HepG2 (cell line): ENCODE results near the gene LUZP1. TPM values are rescaled to one million over a fixed set of nuclear protein-coding genes. Genes with fewer than 3 reads are reported as not detected.

Experiments used
- ATAC-seq: fragments of 200-7000 bp; cut with Tn5 transposase; 3 replicates; pipeline ENCODE4 v1.9.1; 2020; ENCODE audit warnings: mild to moderate bottlenecking, moderate library complexity
- BruUV-seq: library from RNA; stranded (reverse); fragments of 400-500 nt; replicated peaks from 2 replicates; lab custom pipeline; 2021; lab: Mats Ljungman, UMichigan
- CTCF ChIA-PET: fragments of 300-600 bp; formaldehyde crosslinking; extraction: SDS; loops from one replicate; lab custom pipeline; 2021; ENCODE audit warnings: low total read pairs, inconsistent platforms, low intra/inter-chr PET ratio; lab: Yijun Ruan, JAX
- POLR2A ChIA-PET: fragments of 350-600 bp; sonication (Branson Sonifier 250); formaldehyde crosslinking; loops from one replicate; lab custom pipeline; 2020; ENCODE audit warnings: antibody characterized with exemption, inconsistent platforms; lab: Yijun Ruan, JAX
- DNase-seq: peaks from one replicate; pipeline ENCODE4 v3.0.0-alpha.2; 2015; ENCODE audit warnings: low spot score
- FAIRE-seq: peaks from 3 replicates; lab custom pipeline; 2011; peaks lifted over from hg19 to GRCh38; lab: Jason Lieb, UNC
- H2AFZ ChIP-seq: one replicate; pipeline ENCODE4 v1.6.1; 2011; ENCODE audit warnings: low read length, inconsistent platforms
- H3K27ac ChIP-seq: fragments of 300-600 bp; 3 replicates; pipeline ENCODE4 v1.8.0; 2011; ENCODE audit warnings: mixed run types, mild to moderate bottlenecking, mixed read lengths, low read length, inconsistent platforms; ENCODE audit not compliant: insufficient read depth; ENCODE audit errors: extremely low read length
- H3K27me3 ChIP-seq, 2 experiments: fragments of 200-600 bp in 1 of 2; 2 replicates in 1 of 2; 3 replicates in 1 of 2; pipeline versions ENCODE4 v1.6.0 to v1.8.0; 2011; ENCODE audit warnings: low read length in 2 of 2, mild to moderate bottlenecking in 2 of 2, moderate library complexity in 2 of 2, inconsistent platforms in 1 of 2; ENCODE audit not compliant: insufficient read depth in 2 of 2, control insufficient read depth in 1 of 2
- H3K36me3 ChIP-seq, 2 experiments: fragments of 200-600 bp in 1 of 2; replicated peaks in 1 of 2; 2 replicates in 1 of 2; 3 replicates in 1 of 2; pipeline versions ENCODE4 v1.5.1 to v1.8.0; 2011; ENCODE audit warnings: low read length in 2 of 2, inconsistent platforms in 1 of 2; ENCODE audit not compliant: insufficient read depth in 2 of 2, control insufficient read depth in 1 of 2
- H3K4me1 ChIP-seq: 2 replicates; pipeline ENCODE4 v1.5.1; 2012; ENCODE audit warnings: low read length, inconsistent platforms; ENCODE audit not compliant: insufficient read depth
- H3K4me2 ChIP-seq: 2 replicates; pipeline ENCODE4 v1.6.0; 2011; ENCODE audit warnings: low read depth, low read length, inconsistent platforms
- H3K4me3 ChIP-seq, 3 experiments: fragments of 200-600 bp in 1 of 3; sonication (generic), shearing (Covaris generic) in 1 of 3; replicated peaks in 1 of 3; 2 replicates each; pipeline ENCODE4 v1.5.1; 2011 to 2016; ENCODE audit warnings: low read length in 3 of 3, inconsistent platforms in 2 of 3, low read depth in 2 of 3, mild to moderate bottlenecking in 2 of 3, control low read depth in 1 of 3, mixed read lengths in 1 of 3; ENCODE audit not compliant: insufficient read depth in 1 of 3
- H3K79me2 ChIP-seq: one replicate; pipeline ENCODE4 v1.6.1; 2011; ENCODE audit warnings: low read length, inconsistent platforms; ENCODE audit not compliant: insufficient read depth
- H3K9ac ChIP-seq: 2 replicates; pipeline ENCODE4 v1.6.0; 2011; ENCODE audit warnings: mild to moderate bottlenecking, low read depth, low read length, inconsistent platforms; ENCODE audit not compliant: insufficient read depth
- H3K9me3 ChIP-seq: 2 replicates; pipeline ENCODE4 v1.5.1; 2012; ENCODE audit warnings: mild to moderate bottlenecking, low read length
- H4K20me1 ChIP-seq: 2 replicates; pipeline ENCODE4 v1.6.0; 2011; ENCODE audit warnings: inconsistent platforms, mild to moderate bottlenecking, low read length, moderate library complexity; ENCODE audit not compliant: insufficient read depth
- BRD4 ChIP-seq: sonication (generic); formaldehyde crosslinking; IDR thresholded peaks from 2 replicates; pipeline ENCODE4 v1.4.0; 2020; ENCODE audit warnings: missing genetic modification reagents
- CENPT ChIP-seq: sonication (generic); formaldehyde crosslinking; IDR thresholded peaks from 2 replicates; pipeline ENCODE4 v1.8.0; 2022; ENCODE audit warnings: low read depth, mild to moderate bottlenecking, moderate library complexity, missing genetic modification reagents
- FIP1L1 ChIP-seq: fragments of 200-400 bp; formaldehyde crosslinking; IDR thresholded peaks from 2 replicates; pipeline ENCODE4 v1.6.1; 2018; ENCODE audit warnings: low read depth, mild to moderate bottlenecking, low read length, moderate library complexity, borderline replicate concordance; ENCODE audit not compliant: insufficient read depth
- FOXA3 ChIP-seq: IDR thresholded peaks from 2 replicates; pipeline ENCODE4 v1.6.1; 2016; ENCODE audit warnings: missing genetic modification reagents, missing compliant biosample characterization
- GABPA ChIP-seq, 2 experiments: IDR thresholded peaks; 2 replicates each; pipeline ENCODE4 v1.6.1; 2011 to 2016; ENCODE audit warnings: low read depth in 2 of 2, low read length in 1 of 2, missing biosample characterization in 1 of 2, missing genetic modification characterization in 1 of 2
- SAP130 ChIP-seq: IDR thresholded peaks from 2 replicates; pipeline ENCODE4 v1.6.1; 2016; ENCODE audit warnings: low read depth
- STAG1 ChIP-seq: sonication (generic); formaldehyde crosslinking; IDR thresholded peaks from 2 replicates; pipeline ENCODE4 v1.4.0; 2020; ENCODE audit warnings: missing genetic modification reagents
- ZKSCAN1 ChIP-seq: fragments of 150-350 bp; IDR thresholded peaks from 2 replicates; pipeline ENCODE4 v1.6.1; 2014; ENCODE audit warnings: low read length
- ZNF761 ChIP-seq: sonication (generic); formaldehyde crosslinking; conservative IDR thresholded peaks from 2 replicates; pipeline ENCODE4 v1.4.0; 2020; ENCODE audit warnings: mild to moderate bottlenecking, missing genetic modification reagents
- ZNF788 ChIP-seq: sonication (generic); formaldehyde crosslinking; IDR thresholded peaks from 2 replicates; pipeline ENCODE4 v1.5.0; 2020; ENCODE audit warnings: mild to moderate bottlenecking, missing genetic modification reagents, borderline replicate concordance
- WGBS: methylation state at CpG from one replicate; pipeline ENCODE4 v1.1.6; 2017; ENCODE audit warnings: low lambda C conversion rate; 5-methylcytosine and 5-hydroxymethylcytosine counted together
- in situ Hi-C: cut with HindIII; loops from 2 replicates; pipeline ENCODE4 v1.10.0; 2017; ENCODE audit warnings: low pct_unique_long_range_greater_than_20kb; ENCODE audit not compliant: extremely low pct_ligation_motif_present
- intact Hi-C: fragments of 100-400 bp; cut with micrococcal nuclease; formaldehyde crosslinking; loops from one replicate; pipeline ENCODE4 v1.10.0; 2022; ENCODE audit not compliant: unreplicated experiment
- polyA plus RNA-seq, 8 experiments: library from polyadenylated mRNA; depleted of rRNA in 3 of 8; stranded (reverse) in 7 of 8; unstranded in 1 of 8; fragments of >200 nt; fragmentation: Illumina TruSeq in 4 of 8; extraction: Trizol in 4 of 8; gene quantifications; 2 replicates each; pipeline versions ENCODE4 v1.2.1 to v1.2.3, GENCODE V29; 2011 to 2016; ENCODE audit warnings: low read depth in 4 of 8, missing spikeins in 1 of 8, mixed read lengths in 1 of 8; ENCODE audit not compliant: insufficient read depth in 1 of 8
- total RNA-seq, 5 experiments: library from RNA; depleted of rRNA; stranded (reverse); fragments of >200 nt; fragmentation: Illumina TruSeq; extraction: Trizol; gene quantifications; 2 replicates each; pipeline ENCODE4 v1.2.3, GENCODE V29; 2016; ENCODE audit warnings: low read depth in 1 of 5
- TF ChIP-seq, protein P1 (sequence below): sonication (generic); formaldehyde crosslinking; IDR thresholded peaks from 2 replicates; pipeline ENCODE4 v1.9.0; 2021; ENCODE audit warnings: missing genetic modification reagents, mild to moderate bottlenecking, borderline replicate concordance
- TF ChIP-seq, protein P2 (sequence below): IDR thresholded peaks from 2 replicates; pipeline ENCODE4 v1.6.1; 2016; ENCODE audit warnings: low read depth, control low read depth
- TF ChIP-seq, protein P3 (sequence below): IDR thresholded peaks from 2 replicates; pipeline ENCODE4 v1.4.0; 2020; ENCODE audit warnings: mild to moderate bottlenecking, missing genetic modification reagents

Gene LUZP1
- total and polyA plus RNA-seq, 2 of the 13 experiments (the other 11 are each of a cell fraction or from before 2014, with no cell fraction given): 6.9 to 12.7 TPM

DNA sequence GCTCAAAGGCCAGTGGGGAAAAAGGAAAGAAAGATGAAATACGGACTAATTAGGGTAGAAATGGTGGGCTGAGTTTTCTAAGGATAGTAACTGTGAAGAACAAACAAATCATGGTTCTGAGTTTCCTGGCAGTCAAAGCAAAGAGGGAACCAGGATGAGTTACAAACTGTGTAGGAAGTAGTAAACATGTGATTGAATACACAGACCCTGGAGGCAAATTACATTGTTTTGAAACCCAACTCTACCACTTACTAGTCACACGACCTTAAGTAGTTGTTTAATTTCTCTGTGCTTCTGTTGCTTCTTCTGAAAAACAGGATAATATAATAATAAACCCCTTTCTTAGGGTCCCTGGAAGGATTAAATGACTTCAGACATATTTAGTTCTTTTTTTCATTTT is 11.2 kb upstream of the LUZP1 start (continued):
- TF ChIP-seq ZNF761 (no peak), ZKSCAN1 (no peak), ZNF788 (CRISPR knock-in tag) (no peak)

DNA sequence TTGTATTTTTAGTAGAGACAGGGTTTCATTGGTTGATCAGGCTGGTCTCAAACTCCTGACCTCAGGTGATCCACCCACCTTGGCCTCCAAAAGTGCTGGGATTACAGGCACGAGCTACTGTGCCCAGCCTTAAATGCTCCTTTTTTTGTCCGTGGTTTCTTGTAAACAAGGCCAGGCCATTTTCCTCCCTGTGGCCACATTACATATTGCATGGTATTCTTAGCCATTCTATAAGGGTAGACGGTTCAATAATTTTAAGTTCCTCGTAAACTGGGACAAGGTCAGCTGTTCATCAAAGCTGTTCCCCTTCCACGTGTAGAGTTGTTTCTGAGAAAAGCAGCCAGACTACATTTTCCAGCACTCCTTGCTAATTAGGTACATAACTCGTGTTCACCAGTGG is 10.3 kb upstream of the LUZP1 start:
- WGBS: 6% methylated on average over 6 of the region's 6 CpGs
- Histone ChIP-seq H3K9ac (no peak overlapping the region), H3K27me3 (peaks cover 1 to 8% of the 10 kb centered on the region in 2 experiments; a peak in 2 of 5 replicates), H3K4me1 (peaks cover 57% of the 10 kb centered on the region), H3K27ac (no peak overlapping the region), H2AFZ (no peak overlapping the region), H3K4me2 (peak overlapping the region; percentile 98), H3K9me3 (no peaks in the 10 kb centered on the region), H3K4me3 (no peak overlapping the region), H3K36me3 (no peaks in the 10 kb centered on the region), H4K20me1 (no peaks in the 10 kb centered on the region), H3K79me2 (no peaks in the 10 kb centered on the region)
- ATAC-seq (peak; percentile 61), FAIRE-seq (peak; percentile 40), DNase-seq (no peak)
- BruUV-seq: no TSS peak
- POLR2A ChIA-PET: interaction anchor here (2.3 kb wide), 1 partner anchor 9 kb away, joined by 8 read pairs; no protein-coding TSS in a partner anchor
- in situ Hi-C loops: no loop called here
- intact Hi-C loops: no loop called here
- CTCF ChIA-PET: interaction anchor here (3.1 kb wide), 1 partner anchor 80 kb away, joined by 17 read pairs; no protein-coding TSS in a partner anchor
- TF ChIP-seq, protein P1, sequence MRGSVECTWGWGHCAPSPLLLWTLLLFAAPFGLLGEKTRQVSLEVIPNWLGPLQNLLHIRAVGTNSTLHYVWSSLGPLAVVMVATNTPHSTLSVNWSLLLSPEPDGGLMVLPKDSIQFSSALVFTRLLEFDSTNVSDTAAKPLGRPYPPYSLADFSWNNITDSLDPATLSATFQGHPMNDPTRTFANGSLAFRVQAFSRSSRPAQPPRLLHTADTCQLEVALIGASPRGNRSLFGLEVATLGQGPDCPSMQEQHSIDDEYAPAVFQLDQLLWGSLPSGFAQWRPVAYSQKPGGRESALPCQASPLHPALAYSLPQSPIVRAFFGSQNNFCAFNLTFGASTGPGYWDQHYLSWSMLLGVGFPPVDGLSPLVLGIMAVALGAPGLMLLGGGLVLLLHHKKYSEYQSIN (CRISPR knock-in tag): no peak
- TF ChIP-seq STAG1 (CRISPR knock-in tag) (peak; percentile 34), FOXA3 (CRISPR knock-in tag) (peak; percentile 77), FIP1L1 (no peak), CENPT (CRISPR knock-in tag) (no peak), SAP130 (CRISPR knock-in tag) (no peak), GABPA (IDR thresholded peaks at IDR 0.05; ENCODE audit: low read depth, low read length) (no peak), GABPA (CRISPR knock-in tag; IDR thresholded peaks at IDR 0.05; ENCODE audit: low read depth) (no peak), BRD4 (CRISPR knock-in tag) (no peak)
- TF ChIP-seq, protein P2, sequence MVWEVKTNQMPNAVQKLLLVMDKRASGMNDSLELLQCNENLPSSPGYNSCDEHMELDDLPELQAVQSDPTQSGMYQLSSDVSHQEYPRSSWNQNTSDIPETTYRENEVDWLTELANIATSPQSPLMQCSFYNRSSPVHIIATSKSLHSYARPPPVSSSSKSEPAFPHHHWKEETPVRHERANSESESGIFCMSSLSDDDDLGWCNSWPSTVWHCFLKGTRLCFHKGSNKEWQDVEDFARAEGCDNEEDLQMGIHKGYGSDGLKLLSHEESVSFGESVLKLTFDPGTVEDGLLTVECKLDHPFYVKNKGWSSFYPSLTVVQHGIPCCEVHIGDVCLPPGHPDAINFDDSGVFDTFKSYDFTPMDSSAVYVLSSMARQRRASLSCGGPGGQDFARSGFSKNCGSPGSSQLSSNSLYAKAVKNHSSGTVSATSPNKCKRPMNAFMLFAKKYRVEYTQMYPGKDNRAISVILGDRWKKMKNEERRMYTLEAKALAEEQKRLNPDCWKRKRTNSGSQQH: no peak
- TF ChIP-seq, protein P3, sequence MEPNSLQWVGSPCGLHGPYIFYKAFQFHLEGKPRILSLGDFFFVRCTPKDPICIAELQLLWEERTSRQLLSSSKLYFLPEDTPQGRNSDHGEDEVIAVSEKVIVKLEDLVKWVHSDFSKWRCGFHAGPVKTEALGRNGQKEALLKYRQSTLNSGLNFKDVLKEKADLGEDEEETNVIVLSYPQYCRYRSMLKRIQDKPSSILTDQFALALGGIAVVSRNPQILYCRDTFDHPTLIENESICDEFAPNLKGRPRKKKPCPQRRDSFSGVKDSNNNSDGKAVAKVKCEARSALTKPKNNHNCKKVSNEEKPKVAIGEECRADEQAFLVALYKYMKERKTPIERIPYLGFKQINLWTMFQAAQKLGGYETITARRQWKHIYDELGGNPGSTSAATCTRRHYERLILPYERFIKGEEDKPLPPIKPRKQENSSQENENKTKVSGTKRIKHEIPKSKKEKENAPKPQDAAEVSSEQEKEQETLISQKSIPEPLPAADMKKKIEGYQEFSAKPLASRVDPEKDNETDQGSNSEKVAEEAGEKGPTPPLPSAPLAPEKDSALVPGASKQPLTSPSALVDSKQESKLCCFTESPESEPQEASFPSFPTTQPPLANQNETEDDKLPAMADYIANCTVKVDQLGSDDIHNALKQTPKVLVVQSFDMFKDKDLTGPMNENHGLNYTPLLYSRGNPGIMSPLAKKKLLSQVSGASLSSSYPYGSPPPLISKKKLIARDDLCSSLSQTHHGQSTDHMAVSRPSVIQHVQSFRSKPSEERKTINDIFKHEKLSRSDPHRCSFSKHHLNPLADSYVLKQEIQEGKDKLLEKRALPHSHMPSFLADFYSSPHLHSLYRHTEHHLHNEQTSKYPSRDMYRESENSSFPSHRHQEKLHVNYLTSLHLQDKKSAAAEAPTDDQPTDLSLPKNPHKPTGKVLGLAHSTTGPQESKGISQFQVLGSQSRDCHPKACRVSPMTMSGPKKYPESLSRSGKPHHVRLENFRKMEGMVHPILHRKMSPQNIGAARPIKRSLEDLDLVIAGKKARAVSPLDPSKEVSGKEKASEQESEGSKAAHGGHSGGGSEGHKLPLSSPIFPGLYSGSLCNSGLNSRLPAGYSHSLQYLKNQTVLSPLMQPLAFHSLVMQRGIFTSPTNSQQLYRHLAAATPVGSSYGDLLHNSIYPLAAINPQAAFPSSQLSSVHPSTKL (CRISPR knock-in tag): 0 out of 2 replicates have a peak, but pooled peaks have one; percentile 17
